Measurements from ENCODE around the gene DGKK. TPM values are rescaled to one million over a fixed set of nuclear protein-coding genes. Genes with fewer than 3 reads are reported as not detected.

Gene DGKK
- total and polyA plus RNA-seq, 2 donors (not counting 1 experiment from before 2014, with no cell fraction given) = not detected

- DNase-seq (ENCODE audit: low read depth in 2 of 2) = no peak
- H3K4me3 ChIP-seq (replicated peaks in 1 of 4; ENCODE audit: control extremely low read depth in 1 of 4, insufficient read depth in 1 of 4, low read depth in 3 of 4, low read length in 4 of 4) = no peak overlapping the region
- H3K4me2 ChIP-seq (ENCODE audit: extremely low read depth, insufficient read depth, low read length) = no peak overlapping the region
- no peak overlapping the region for H2AFZ ChIP-seq (ENCODE audit: low read length)
- H3K27ac ChIP-seq (ENCODE audit: insufficient read depth, low read length) = no peak overlapping the region
- H3K79me2 ChIP-seq (ENCODE audit: control insufficient read depth, insufficient read depth, low read length) = no peaks in the 10 kb centered on the region
- no peak overlapping the region for H3K9ac ChIP-seq (ENCODE audit: insufficient read depth, low read length)
- H4K20me1 ChIP-seq (ENCODE audit: control insufficient read depth, extremely low read depth, insufficient read depth, low read length) = no peaks in the 10 kb centered on the region
- H3K36me3 ChIP-seq (ENCODE audit: control insufficient read depth, insufficient read depth, low read length) = no peaks in the 10 kb centered on the region
- no peaks in the 10 kb centered on the region for H3K4me1 ChIP-seq (ENCODE audit: control insufficient read depth, extremely low read depth, insufficient read depth, low read length)
- no peaks in the 10 kb centered on the region for H3K9me3 ChIP-seq (ENCODE audit: control insufficient read depth, insufficient read depth, low read depth, low read length)
- no peak for TF ChIP-seq EZH2 (IDR thresholded peaks at IDR 0.05; ENCODE audit: low read length, missing control alignments)
- no peak for TF ChIP-seq CTCF (conservative IDR thresholded peaks at IDR 0.05 in 1 of 2, IDR thresholded peaks at IDR 0.05 in 1 of 2; ENCODE audit: low read depth in 1 of 2, low read length in 2 of 2)
- peaks cover 15% of the 10 kb centered on the region for H3K27me3 ChIP-seq (ENCODE audit: control insufficient read depth, insufficient read depth, low read length)
Measured at GRCh38 chrX:50469206-50469605, 1.4 kb downstream of the DGKK start.

- Histone ChIP-seq H3K4me2 (ENCODE audit: extremely low read depth, insufficient read depth, low read length) (no peak overlapping the region), H3K9ac (ENCODE audit: insufficient read depth, low read length) (no peak overlapping the region), H2AFZ (ENCODE audit: low read length) (no peak overlapping the region), H3K79me2 (ENCODE audit: control insufficient read depth, insufficient read depth, low read length) (no peaks in the 10 kb centered on the region), H3K27me3 (ENCODE audit: control insufficient read depth, insufficient read depth, low read length) (no peaks in the 10 kb centered on the region), H3K27ac (ENCODE audit: insufficient read depth, low read length) (no peak overlapping the region), H3K4me1 (ENCODE audit: control insufficient read depth, extremely low read depth, insufficient read depth, low read length) (no peaks in the 10 kb centered on the region), H3K9me3 (ENCODE audit: control insufficient read depth, insufficient read depth, low read depth, low read length) (no peaks in the 10 kb centered on the region), H4K20me1 (ENCODE audit: control insufficient read depth, extremely low read depth, insufficient read depth, low read length) (no peaks in the 10 kb centered on the region), H3K4me3 (replicated peaks in 1 of 4; ENCODE audit: control extremely low read depth in 1 of 4, insufficient read depth in 1 of 4, low read depth in 3 of 4, low read length in 4 of 4) (no peak overlapping the region), H3K36me3 (ENCODE audit: control insufficient read depth, insufficient read depth, low read length) (no peaks in the 10 kb centered on the region)
- DNase-seq (ENCODE audit: low read depth in 2 of 2) = no peak
- TF ChIP-seq EZH2 (IDR thresholded peaks at IDR 0.05; ENCODE audit: low read length, missing control alignments) (no peak), CTCF (conservative IDR thresholded peaks at IDR 0.05 in 1 of 2, IDR thresholded peaks at IDR 0.05 in 1 of 2; ENCODE audit: low read depth in 1 of 2, low read length in 2 of 2) (no peak)
Measured at GRCh38 chrX:50459615-50460014, 11.0 kb downstream of the DGKK start.

GRCh38 chrX:50458483-50458882 lies 12.1 kb downstream of the DGKK start:
- no peak overlapping the region for H3K9ac ChIP-seq (ENCODE audit: insufficient read depth, low read length)
- no peak overlapping the region for H2AFZ ChIP-seq (ENCODE audit: low read length)
- H3K27ac ChIP-seq (ENCODE audit: insufficient read depth, low read length) = no peak overlapping the region
- no peak for TF ChIP-seq CTCF (conservative IDR thresholded peaks at IDR 0.05 in 1 of 2, IDR thresholded peaks at IDR 0.05 in 1 of 2; ENCODE audit: low read depth in 1 of 2, low read length in 2 of 2)
- no peak for TF ChIP-seq EZH2 (IDR thresholded peaks at IDR 0.05; ENCODE audit: low read length, missing control alignments)
- no peaks in the 10 kb centered on the region for H3K9me3 ChIP-seq (ENCODE audit: control insufficient read depth, insufficient read depth, low read depth, low read length)
- H3K27me3 ChIP-seq (ENCODE audit: control insufficient read depth, insufficient read depth, low read length) = no peaks in the 10 kb centered on the region
- H3K4me3 ChIP-seq (replicated peaks in 1 of 4; ENCODE audit: control extremely low read depth in 1 of 4, insufficient read depth in 1 of 4, low read depth in 3 of 4, low read length in 4 of 4) = no peak overlapping the region
- no peak for DNase-seq (ENCODE audit: low read depth in 2 of 2)
- H3K4me1 ChIP-seq (ENCODE audit: control insufficient read depth, extremely low read depth, insufficient read depth, low read length) = no peaks in the 10 kb centered on the region
- no peaks in the 10 kb centered on the region for H3K79me2 ChIP-seq (ENCODE audit: control insufficient read depth, insufficient read depth, low read length)
- no peaks in the 10 kb centered on the region for H3K36me3 ChIP-seq (ENCODE audit: control insufficient read depth, insufficient read depth, low read length)
- H3K4me2 ChIP-seq (ENCODE audit: extremely low read depth, insufficient read depth, low read length) = no peak overlapping the region
- no peaks in the 10 kb centered on the region for H4K20me1 ChIP-seq (ENCODE audit: control insufficient read depth, extremely low read depth, insufficient read depth, low read length)
